ENCODE data around the gene FBXL16. TPM values are rescaled to one million over a fixed set of nuclear protein-coding genes. Genes with fewer than 3 reads are reported as not detected.

The FBXL16 gene
- total and polyA plus RNA-seq, 12 donors, result 0.04 to 0.64 (median 0.10) TPM; not detected in 4

- TF ChIP-seq, protein P1, sequence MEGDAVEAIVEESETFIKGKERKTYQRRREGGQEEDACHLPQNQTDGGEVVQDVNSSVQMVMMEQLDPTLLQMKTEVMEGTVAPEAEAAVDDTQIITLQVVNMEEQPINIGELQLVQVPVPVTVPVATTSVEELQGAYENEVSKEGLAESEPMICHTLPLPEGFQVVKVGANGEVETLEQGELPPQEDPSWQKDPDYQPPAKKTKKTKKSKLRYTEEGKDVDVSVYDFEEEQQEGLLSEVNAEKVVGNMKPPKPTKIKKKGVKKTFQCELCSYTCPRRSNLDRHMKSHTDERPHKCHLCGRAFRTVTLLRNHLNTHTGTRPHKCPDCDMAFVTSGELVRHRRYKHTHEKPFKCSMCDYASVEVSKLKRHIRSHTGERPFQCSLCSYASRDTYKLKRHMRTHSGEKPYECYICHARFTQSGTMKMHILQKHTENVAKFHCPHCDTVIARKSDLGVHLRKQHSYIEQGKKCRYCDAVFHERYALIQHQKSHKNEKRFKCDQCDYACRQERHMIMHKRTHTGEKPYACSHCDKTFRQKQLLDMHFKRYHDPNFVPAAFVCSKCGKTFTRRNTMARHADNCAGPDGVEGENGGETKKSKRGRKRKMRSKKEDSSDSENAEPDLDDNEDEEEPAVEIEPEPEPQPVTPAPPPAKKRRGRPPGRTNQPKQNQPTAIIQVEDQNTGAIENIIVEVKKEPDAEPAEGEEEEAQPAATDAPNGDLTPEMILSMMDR (IDR thresholded peaks at IDR 0.05), result peak in 1 of 9 donors; percentile 4
- peak in 1 of 2 donors; percentile 61 for DNase-seq
- H3K27me3 ChIP-seq, result peaks cover 0 to 22% (median 0%) of the 10 kb centered on the region in 7 donors
- ATAC-seq, result no peak
- peaks cover 7 to 30% (median 21%) of the 10 kb centered on the region in 9 donors for H3K4me1 ChIP-seq
- 5% methylated on average over 55 to 73 of the region's 73 CpGs for WGBS, 2 donors
- no peaks in the 10 kb centered on the region for H3K9me3 ChIP-seq
- intact Hi-C loops (cut with DNase I), result no loop called here
- H3K27ac ChIP-seq, result peak within 1 kb of the TSS in 8 of 10 donors; percentile 20 to 75 (median 45)
- peaks cover 0 to 42% (median 31%) of the 10 kb centered on the region in 9 donors for H3K36me3 ChIP-seq
- H3K4me3 ChIP-seq, result peak within 1 kb of the TSS in 9 of 10 donors; percentile 25 to 50 (median 40)
Measured at GRCh38 chr16:674968-675883, 30.4 kb downstream of the FBXL16 start, which contains the start of gene RHBDL1. RHBDL1 (plus strand) TSS chr16:675671; CDS start chr16:675791, 120 bp downstream.

DNA sequence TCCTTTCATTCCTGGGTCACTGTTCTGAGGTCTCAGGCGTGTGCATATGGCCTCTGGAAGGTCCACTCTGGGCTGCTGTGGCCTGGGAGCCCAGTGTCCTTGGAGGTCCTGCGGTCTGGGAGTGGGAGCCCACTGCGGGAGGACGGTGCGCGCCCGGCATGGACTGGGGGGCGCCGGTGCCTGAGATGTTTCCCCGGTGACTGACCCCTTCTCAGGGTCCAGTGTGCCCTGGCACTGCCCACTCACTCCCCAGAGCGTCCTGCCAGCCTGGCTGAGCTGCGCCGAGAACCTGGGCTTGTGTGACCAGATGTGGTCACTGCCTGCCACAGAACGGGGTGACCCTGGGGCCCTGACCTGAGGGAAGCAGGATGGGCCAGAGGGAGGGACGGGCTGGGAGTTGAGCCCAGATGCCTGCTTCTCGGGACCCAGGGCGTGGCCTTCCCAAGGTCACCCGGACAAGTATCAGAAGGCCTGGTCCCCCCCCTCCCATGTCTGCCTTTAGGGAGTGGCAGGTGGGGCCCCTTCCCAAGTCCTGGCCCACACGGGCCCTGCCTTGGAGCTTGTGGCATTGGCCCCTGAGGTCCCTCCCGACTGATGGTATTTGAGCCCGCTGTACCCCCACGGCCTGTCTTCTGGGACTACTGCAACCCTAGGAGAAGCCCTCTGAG lies 31.3 kb downstream of the FBXL16 start:
- Histone ChIP-seq H3K4me1 (peaks cover 6 to 32% (median 20%) of the 10 kb centered on the region in 9 donors), H3K27me3 (peaks cover 0 to 22% (median 0%) of the 10 kb centered on the region in 7 donors), H3K36me3 (peaks cover 0 to 50% (median 35%) of the 10 kb centered on the region in 9 donors), H3K4me3 (no peak overlapping the region), H3K27ac (peak overlapping the region in 8 of 10 donors; percentile 20 to 75 (median 45)), H3K9me3 (no peaks in the 10 kb centered on the region)
- ATAC-seq, result peak in 6 of 8 donors; percentile 2 to 47 (median 18)
- intact Hi-C loops (cut with DNase I), result no loop called here
- DNase-seq, result no peak
- TF ChIP-seq, protein P1 (IDR thresholded peaks at IDR 0.05), result no peak
- 65 to 67% methylated on average over 22 of the region's 22 CpGs for WGBS, 2 donors

DNA sequence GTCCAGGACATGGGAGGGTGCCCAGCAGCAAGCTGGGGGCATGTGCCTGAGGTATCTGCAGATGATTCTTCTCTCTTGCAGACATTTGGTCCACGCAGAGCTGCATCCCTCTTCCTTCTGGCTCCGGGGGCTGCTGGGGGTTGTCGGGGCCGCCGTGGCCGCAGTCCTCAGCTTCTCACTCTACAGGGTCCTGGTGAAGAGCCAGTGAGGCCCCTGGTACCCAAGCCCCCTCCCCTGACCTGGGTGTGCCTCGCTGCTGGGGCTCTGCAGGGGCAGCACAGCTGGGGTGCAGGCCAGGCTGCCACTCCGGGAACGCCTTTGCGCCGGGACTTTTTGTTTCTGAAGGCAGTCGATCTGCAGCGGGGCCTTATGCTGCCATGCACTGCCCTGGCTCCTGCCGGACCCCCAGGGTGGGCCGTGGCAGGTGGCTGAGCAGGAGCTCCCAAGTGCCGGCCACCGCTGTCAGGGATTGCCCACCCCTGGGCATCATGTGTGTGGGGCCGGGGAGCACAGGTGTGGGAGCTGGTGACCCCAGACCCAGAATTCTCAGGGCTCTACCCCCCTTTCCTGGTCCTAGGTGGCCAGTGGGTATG lies 32.1 kb downstream of the FBXL16 start:
- Histone ChIP-seq H3K27me3 (peaks cover 0 to 22% (median 0%) of the 10 kb centered on the region in 7 donors), H3K4me3 (no peak overlapping the region), H3K36me3 (peaks cover 0 to 51% (median 35%) of the 10 kb centered on the region in 9 donors), H3K9me3 (no peaks in the 10 kb centered on the region), H3K27ac (peak overlapping the region in 1 of 10 donors; percentile 75), H3K4me1 (peaks cover 8 to 34% (median 24%) of the 10 kb centered on the region in 9 donors)
- DNase-seq (no peak), ATAC-seq (no peak)
- intact Hi-C loops (cut with DNase I), result no loop called here
- TF ChIP-seq, protein P1 (IDR thresholded peaks at IDR 0.05), result no peak
- WGBS, 2 donors, result 91 to 93% methylated on average over 17 to 18 of the region's 18 CpGs

- Histone ChIP-seq H3K36me3 (peaks cover 0 to 51% (median 35%) of the 10 kb centered on the region in 9 donors), H3K4me3 (no peak overlapping the region), H3K27me3 (peaks cover 0 to 22% (median 0%) of the 10 kb centered on the region in 7 donors), H3K4me1 (peaks cover 8 to 35% (median 25%) of the 10 kb centered on the region in 9 donors), H3K9me3 (no peaks in the 10 kb centered on the region), H3K27ac (no peak overlapping the region)
- TF ChIP-seq, protein P1 (IDR thresholded peaks at IDR 0.05), result no peak
- no peak for ATAC-seq
- intact Hi-C loops (cut with DNase I), result no loop called here
- no peak for DNase-seq
- WGBS, 2 donors, result 93 to 94% methylated on average over 21 of the region's 21 CpGs
Measured at GRCh38 chr16:672851-673250, 32.8 kb downstream of the FBXL16 start.
